ENCODE results near the gene MARCHF6.

The MARCHF6 gene

GRCh38 chr5:10351919-10352318 lies 1.6 kb upstream of the MARCHF6 start:
- in situ Hi-C loops (cut with MboI; ENCODE audit: low pct_unique_long_range_greater_than_20kb, low sequenced_read_pairs, unreplicated experiment), result no loop called here
- no peak for TF ChIP-seq CTCF (IDR thresholded peaks at IDR 0.05; ENCODE audit: extremely low read depth, insufficient read depth, missing control alignments)
- no peak for DNase-seq (ENCODE audit: low spot score)

GRCh38 chr5:10352430-10353240 lies 860 bp upstream of the MARCHF6 start:
- in situ Hi-C loops (cut with MboI; ENCODE audit: low pct_unique_long_range_greater_than_20kb, low sequenced_read_pairs, unreplicated experiment), result no loop called here
- TF ChIP-seq CTCF (IDR thresholded peaks at IDR 0.05; ENCODE audit: extremely low read depth, insufficient read depth, missing control alignments), result no peak
- DNase-seq (ENCODE audit: low spot score), result no peak

- DNase-seq (ENCODE audit: low spot score), result peak; percentile 42
- TF ChIP-seq CTCF (IDR thresholded peaks at IDR 0.05; ENCODE audit: extremely low read depth, insufficient read depth, missing control alignments), result no peak
- in situ Hi-C loops (cut with MboI; ENCODE audit: low pct_unique_long_range_greater_than_20kb, low sequenced_read_pairs, unreplicated experiment), result no loop called here
Observed at GRCh38 chr5:10354048-10354872, 765 bp downstream of the MARCHF6 start.

- in situ Hi-C loops (cut with MboI; ENCODE audit: low pct_unique_long_range_greater_than_20kb, low sequenced_read_pairs, unreplicated experiment), result no loop called here
- no peak for TF ChIP-seq CTCF (IDR thresholded peaks at IDR 0.05; ENCODE audit: extremely low read depth, insufficient read depth, missing control alignments)
- no peak for DNase-seq (ENCODE audit: low spot score)
Observed at GRCh38 chr5:10355071-10355889, 1.8 kb downstream of the MARCHF6 start.

- in situ Hi-C loops (cut with MboI; ENCODE audit: low pct_unique_long_range_greater_than_20kb, low sequenced_read_pairs, unreplicated experiment), result no loop called here
- no peak for TF ChIP-seq CTCF (IDR thresholded peaks at IDR 0.05; ENCODE audit: extremely low read depth, insufficient read depth, missing control alignments)
- DNase-seq (ENCODE audit: low spot score), result no peak
Observed at GRCh38 chr5:10358999-10359398, 5.5 kb downstream of the MARCHF6 start.

GRCh38 chr5:10360686-10361085 lies 7.2 kb downstream of the MARCHF6 start:
- DNase-seq (ENCODE audit: low spot score), result no peak
- no peak for TF ChIP-seq CTCF (IDR thresholded peaks at IDR 0.05; ENCODE audit: extremely low read depth, insufficient read depth, missing control alignments)
- in situ Hi-C loops (cut with MboI; ENCODE audit: low pct_unique_long_range_greater_than_20kb, low sequenced_read_pairs, unreplicated experiment), result no loop called here
